GM19438 (cell line): ENCODE results near the gene PARP16.

Experiments
- ATAC-seq: cut with Tn5 transposase; IDR thresholded peaks from one replicate; pipeline ENCODE4 v1.9.1; 2021; ENCODE audit warnings: low read depth; ENCODE audit not compliant: unreplicated experiment

PARP16 gene

DNA sequence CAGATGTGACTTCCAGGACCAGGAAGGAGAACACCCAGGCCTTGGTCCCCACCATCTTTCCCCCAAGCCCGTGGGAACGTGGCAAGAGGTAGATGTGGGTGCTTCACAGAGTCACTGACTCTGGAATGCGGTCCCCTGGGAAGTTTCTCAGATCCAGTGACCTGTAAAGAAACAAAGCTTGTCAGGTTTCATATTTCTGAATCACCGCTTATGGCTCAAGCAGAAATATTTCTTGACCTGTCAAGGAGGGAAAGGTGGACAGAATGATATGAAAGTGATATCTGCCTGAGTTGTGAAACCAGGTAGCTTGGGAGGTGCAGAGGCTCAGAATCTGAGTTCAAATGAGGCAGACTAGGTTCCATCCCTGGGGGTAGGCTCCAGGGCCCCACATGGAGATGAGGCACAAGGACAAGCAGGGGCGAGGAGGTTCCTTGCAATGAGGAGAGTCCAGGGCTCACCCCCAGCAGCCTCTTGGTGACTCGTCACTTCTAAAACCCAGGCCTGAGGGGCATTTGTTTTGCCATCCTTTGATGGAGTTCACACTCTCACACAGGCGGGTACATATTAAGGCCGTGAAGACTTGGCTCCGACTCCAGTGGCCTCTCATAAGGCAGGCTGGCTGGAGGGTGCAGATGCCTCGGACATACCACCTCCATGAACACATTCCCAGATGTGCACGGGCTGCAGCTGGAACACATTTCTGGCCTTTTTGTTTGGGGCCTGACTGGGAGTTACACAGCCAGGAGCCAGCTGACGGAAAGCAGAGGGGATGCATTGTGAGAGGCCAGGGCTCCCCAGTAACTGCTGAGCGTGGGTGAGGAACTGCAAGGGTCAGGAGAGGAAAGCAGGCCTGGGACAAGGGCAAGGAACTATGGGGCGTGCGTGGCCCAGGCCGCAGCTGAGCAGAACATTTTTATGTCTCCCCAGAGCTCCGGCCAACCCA, 76.7 kb downstream of the PARP16 start:
- no peak for ATAC-seq

DNA sequence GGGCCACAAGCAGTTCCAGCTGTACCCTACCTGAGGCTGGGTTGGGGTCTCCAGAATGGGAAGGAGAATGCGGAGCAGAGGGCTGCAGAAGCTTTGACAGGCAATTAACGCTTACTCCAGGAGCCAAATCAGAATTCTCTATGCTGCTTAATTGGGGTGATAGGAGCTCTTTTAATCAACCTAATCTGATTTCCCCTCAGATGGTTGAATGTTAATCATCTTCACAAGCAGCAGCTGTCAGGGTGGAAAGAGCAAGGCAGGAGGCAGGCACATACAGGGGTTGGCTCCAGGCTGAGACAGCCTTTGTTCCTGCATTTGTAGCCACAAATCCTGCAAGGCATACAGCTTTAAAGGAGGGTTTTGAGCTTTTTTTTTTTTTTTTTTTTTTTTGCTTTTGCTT, 78.0 kb downstream of the PARP16 start:
- ATAC-seq, result no peak
